GM21423 (cell line): ENCODE measurements around the gene ADAMTS12.

Experiments
- ATAC-seq: cut with Tn5 transposase; IDR thresholded peaks from one replicate; pipeline ENCODE4 v1.9.1; 2021; ENCODE audit warnings: mild to moderate bottlenecking, moderate library complexity; ENCODE audit not compliant: unreplicated experiment

ADAMTS12 gene

DNA sequence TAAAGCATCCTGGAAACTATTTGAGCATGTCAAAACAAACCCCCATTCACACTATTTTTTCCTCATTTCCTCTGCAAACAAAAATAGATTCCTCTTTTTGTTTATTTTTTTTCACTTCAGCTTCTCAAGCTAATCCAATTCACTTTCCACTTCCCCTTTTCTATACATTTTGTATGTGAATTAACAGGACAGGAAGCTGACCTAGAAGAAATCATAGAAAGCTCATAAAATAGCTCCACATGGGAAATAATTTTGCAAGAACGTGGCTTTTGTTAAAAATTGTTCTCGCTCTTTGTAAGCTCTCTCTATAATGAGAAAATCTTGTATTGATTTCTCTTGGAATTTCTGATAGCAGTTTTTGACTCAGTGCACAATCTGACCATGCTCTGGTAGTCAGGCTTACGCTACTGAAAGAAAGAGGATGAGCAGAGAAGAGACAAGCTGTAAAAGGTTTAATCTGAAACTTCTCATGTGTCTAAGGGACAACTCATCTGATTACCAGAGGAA is 215.8 kb downstream of the ADAMTS12 start:
- ATAC-seq, result peak; percentile 63

DNA sequence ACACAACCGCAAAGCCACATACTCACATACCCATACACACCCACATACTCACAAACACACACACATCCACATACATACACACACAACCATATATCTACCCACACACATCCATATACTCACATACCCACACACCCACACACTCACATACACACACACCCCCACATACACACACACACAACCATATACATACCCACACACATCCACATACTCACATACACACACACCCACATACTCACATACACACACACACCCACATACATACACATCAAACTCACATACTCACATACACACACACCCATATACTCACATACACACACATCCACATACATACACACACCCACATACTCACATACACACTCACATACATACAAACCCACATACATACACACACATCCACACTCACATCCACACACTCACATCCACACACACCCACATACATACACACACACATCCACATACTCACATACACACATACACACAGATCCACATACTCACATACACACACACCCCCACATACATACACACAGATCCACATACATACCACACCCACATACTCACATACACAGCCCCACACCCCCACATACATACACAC is 220.0 kb downstream of the ADAMTS12 start:
- no peak for ATAC-seq

- no peak for ATAC-seq
Measured at GRCh38 chr5:33662722-33663427, 228.9 kb downstream of the ADAMTS12 start.

- no peak for ATAC-seq
Measured at GRCh38 chr5:33659526-33660169, 232.1 kb downstream of the ADAMTS12 start.

DNA sequence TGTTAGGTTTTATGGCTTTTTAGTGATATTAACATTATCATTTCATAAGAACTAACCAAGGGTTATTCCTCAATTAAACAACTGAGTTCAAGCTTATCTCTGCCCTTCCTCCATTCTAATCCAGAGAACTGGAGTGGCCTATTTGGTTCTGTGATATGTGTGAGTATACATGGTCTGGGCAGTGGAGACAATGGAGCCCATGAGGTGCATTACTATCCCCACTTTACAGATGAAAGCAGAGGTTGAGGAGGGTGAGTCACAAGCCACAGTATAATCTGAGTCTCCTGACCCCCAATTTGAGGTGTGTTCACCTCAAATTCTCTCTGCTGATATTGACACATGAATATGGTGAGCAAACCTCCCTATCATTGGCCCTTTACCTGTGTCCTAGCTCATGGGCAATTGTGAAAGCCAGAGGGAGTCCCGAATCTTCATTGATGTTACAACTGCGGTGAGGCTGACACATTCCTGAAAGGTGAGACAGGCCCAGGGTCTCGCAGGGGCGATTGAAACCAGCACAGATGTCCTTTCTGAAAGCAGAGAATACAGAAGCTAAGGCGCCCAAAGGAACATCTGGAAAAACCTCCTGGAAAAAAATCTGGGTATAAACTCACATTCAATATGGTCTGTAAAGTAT is 233.9 kb downstream of the ADAMTS12 start:
- no peak for ATAC-seq

GRCh38 chr5:33657176-33657575 is 234.6 kb downstream of the ADAMTS12 start:
- ATAC-seq, result no peak

- no peak for ATAC-seq
Measured at GRCh38 chr5:33650911-33651310, 240.9 kb downstream of the ADAMTS12 start.

- no peak for ATAC-seq
Measured at GRCh38 chr5:33649549-33650482, 242.0 kb downstream of the ADAMTS12 start.

DNA sequence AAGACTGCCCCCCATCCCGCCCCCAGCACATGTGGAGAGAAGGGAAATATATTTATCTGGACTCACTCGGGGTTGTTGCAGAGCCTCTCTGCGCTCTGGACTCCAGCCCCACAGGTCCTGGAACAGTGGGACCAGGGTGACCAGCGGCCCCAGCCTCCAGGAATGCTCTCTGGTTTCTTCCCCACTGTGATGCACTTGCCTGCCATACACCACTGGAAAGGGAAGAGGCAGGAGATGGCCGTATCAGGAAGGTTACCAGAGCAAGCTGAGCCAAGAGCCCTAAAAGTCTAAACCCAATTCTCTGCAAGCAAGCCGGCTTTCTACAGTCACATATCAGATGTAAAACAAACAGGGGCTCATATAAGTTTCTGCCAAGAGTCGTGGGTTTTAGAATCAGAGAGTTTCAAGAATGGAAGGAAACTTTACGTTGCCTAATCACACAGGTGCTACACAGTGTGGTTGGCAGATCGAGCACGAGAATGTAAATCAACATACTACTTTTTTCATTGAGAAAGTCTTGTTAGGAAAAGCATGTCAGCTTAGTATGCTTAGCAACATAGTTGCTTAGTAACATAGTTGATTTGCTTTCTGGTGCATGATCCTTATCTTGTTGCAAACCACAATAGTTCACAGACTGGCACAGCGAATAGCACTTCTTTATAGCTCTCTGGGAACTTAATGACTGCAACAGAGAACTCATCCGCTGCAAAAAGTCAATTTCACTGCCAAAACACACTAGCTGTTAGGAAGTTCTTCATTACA is 249.9 kb downstream of the ADAMTS12 start:
- ATAC-seq, result peak; percentile 56

GRCh38 chr5:33639474-33639873 is 252.3 kb downstream of the ADAMTS12 start:
- ATAC-seq, result no peak

- no peak for ATAC-seq
Measured at GRCh38 chr5:33637011-33637410, 254.8 kb downstream of the ADAMTS12 start.

- no peak for ATAC-seq
Measured at GRCh38 chr5:33635582-33635981, 256.2 kb downstream of the ADAMTS12 start.

DNA sequence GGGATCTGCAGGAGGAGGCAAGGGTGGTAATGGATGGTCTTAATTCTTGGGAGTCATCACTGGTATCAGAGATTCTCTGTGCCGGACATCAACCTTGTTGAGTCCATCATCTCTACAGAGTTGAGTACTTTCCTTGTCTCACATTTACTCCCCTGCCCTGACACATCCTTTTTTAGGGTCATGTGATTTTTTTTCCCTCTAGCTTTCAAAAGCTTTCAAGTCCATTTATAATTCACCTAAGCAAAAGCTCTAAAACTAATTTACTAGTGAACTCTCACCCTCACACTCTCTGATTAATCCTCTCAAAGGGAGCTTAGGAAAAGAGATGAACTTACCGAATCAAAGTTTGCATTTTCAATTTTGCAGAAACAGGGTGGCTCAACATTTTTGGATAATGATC is 258.1 kb downstream of the ADAMTS12 start:
- ATAC-seq, result no peak

GRCh38 chr5:33631786-33632185 is 260.0 kb downstream of the ADAMTS12 start:
- ATAC-seq, result peak; percentile 90

DNA sequence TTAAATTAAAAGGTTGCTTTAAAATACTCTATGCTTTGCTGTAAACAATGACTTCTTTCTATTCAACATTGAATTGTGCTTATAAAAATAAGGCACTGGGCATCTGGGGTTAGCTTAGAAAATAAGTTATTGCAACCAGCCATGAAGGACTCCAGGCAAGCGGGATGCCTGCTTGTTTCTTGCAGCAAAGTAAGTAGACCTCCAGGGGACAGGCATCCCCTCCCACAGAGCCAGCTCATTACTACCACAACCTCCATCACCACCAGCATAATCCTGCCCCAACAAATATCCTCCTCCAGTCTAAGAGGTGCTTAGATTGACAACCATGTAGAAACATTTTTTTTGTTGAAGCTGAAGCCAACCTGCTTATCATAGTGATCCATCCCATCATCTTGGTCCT is 260.7 kb downstream of the ADAMTS12 start:
- no peak for ATAC-seq

- ATAC-seq, result no peak
Measured at GRCh38 chr5:33629999-33630398, 261.8 kb downstream of the ADAMTS12 start.

GRCh38 chr5:33628796-33629195 is 263.0 kb downstream of the ADAMTS12 start:
- no peak for ATAC-seq

DNA sequence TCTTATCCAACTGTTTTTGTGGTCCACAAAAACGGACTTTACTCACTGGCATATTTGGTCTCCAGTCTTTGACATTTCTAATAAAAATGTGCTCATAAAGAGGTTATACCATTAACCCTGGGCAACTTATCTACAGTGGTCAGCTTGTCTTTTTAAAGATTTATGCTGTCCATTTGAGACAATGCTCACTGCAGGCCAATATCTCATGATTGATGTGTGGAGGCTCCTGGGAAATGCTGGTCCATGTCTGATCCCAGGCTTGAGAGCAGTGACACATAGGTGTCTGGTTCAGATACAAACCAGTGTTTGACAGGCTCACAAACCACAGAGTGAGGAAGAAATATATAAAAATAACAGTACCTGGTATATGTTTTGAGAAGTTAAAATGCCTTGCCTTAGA is 270.3 kb downstream of the ADAMTS12 start:
- ATAC-seq, result no peak

DNA sequence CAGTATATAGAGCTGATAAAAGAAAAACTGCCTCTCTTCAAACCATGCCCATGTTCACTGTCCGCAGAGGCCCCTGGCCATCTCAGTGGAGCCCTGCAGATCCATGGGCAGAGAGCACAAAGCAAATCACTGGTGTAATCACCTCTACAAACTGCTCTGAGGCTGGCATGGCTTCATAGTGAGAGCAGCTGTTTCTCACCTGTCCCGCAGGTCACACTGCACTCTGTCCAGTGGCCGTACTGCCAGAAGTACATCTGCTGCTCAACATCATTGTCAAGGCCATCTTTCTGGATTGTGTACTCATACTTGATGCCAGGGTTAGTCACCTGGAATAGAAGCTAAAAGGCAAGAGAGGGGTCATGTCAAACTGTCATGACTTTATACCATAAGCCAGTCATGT is 277.8 kb downstream of the ADAMTS12 start:
- no peak for ATAC-seq

DNA sequence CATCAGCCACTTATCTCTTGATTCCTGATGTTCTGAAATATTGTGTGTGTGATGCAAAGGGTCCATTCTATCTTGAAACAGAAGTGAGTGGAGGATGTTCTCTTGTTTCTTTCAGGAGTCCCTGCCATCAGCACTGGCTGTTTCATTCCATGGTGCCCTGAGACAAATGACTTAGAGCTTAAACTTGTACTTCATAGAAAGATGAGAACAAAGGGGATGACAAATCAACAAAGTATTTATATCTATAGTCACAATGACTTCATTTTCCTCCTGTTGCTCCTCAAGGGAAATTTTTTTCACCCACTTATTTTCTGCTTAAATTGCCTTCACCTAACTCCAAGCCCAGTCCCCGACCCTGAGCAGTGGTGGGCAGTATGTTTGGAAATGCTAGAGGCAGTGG is 279.4 kb downstream of the ADAMTS12 start:
- no peak for ATAC-seq
